Keratinocyte (primary cell): ENCODE measurements around the gene LPIN1. TPM values are rescaled to one million over a fixed set of nuclear protein-coding genes. Genes with fewer than 3 reads are reported as not detected.

ENCODE experiments used
- DNase-seq: peaks from one replicate; pipeline ENCODE4 v3.0.0-alpha.2; 2011; ENCODE audit warnings: low read depth, missing footprints, low spot score
- FAIRE-seq: peaks from 2 replicates; lab custom pipeline; 2011; peaks lifted over from hg19 to GRCh38; lab: Jason Lieb, UNC
- H2AFZ ChIP-seq: 2 replicates; pipeline ENCODE4 v1.6.0; 2012; ENCODE audit warnings: low read length, control low read depth, inconsistent platforms; ENCODE audit not compliant: control insufficient read depth
- H3K27ac ChIP-seq: 2 replicates; pipeline ENCODE4 v1.5.1; 2011; ENCODE audit warnings: low read length; ENCODE audit not compliant: control insufficient read depth, insufficient read depth
- H3K27me3 ChIP-seq: 3 replicates; pipeline ENCODE4 v1.6.0; 2011; ENCODE audit warnings: low read length; ENCODE audit not compliant: control insufficient read depth, insufficient read depth; ENCODE audit errors: extremely low read depth
- H3K36me3 ChIP-seq, 2 experiments: 2 replicates in 1 of 2; 3 replicates in 1 of 2; pipeline ENCODE4 v1.5.1; 2011; ENCODE audit warnings: low read length in 2 of 2, mild to moderate bottlenecking in 1 of 2; ENCODE audit not compliant: control insufficient read depth in 2 of 2, insufficient read depth in 2 of 2; ENCODE audit errors: extremely low read depth in 1 of 2
- H3K4me1 ChIP-seq: 3 replicates; pipeline ENCODE4 v1.5.1; 2011; ENCODE audit warnings: low read length; ENCODE audit not compliant: control insufficient read depth, insufficient read depth; ENCODE audit errors: extremely low read depth
- H3K4me2 ChIP-seq: 3 replicates; pipeline ENCODE4 v1.6.0; 2011; ENCODE audit warnings: low read depth, low read length; ENCODE audit not compliant: control insufficient read depth, insufficient read depth; ENCODE audit errors: extremely low read depth
- H3K4me3 ChIP-seq, 3 experiments: fragments of 200-600 bp in 1 of 3; sonication (generic) in 1 of 3; 2 replicates in 2 of 3; 3 replicates in 1 of 3; pipeline ENCODE4 v1.5.1; 2011 to 2016; ENCODE audit warnings: low read length in 3 of 3, mild to moderate bottlenecking in 3 of 3, control low read depth in 2 of 3, inconsistent platforms in 1 of 3, low read depth in 1 of 3, mixed read lengths in 1 of 3, mixed run types in 1 of 3, moderate library complexity in 1 of 3; ENCODE audit not compliant: control insufficient read depth in 2 of 3, insufficient read depth in 2 of 3; ENCODE audit errors: extremely low read depth in 1 of 3
- H3K79me2 ChIP-seq: 2 replicates; pipeline ENCODE4 v1.6.0; 2012; ENCODE audit warnings: low read length; ENCODE audit not compliant: control insufficient read depth, insufficient read depth
- H3K9ac ChIP-seq: 3 replicates; pipeline ENCODE4 v1.6.0; 2011; ENCODE audit warnings: low read length; ENCODE audit not compliant: control insufficient read depth, insufficient read depth; ENCODE audit errors: extremely low read depth
- H3K9me1 ChIP-seq: 3 replicates; pipeline ENCODE4 v1.6.0; 2011; ENCODE audit warnings: low read length; ENCODE audit not compliant: control insufficient read depth, insufficient read depth; ENCODE audit errors: extremely low read depth
- H3K9me3 ChIP-seq: 2 replicates; pipeline ENCODE4 v1.5.1; 2012; ENCODE audit warnings: low read depth, low read length; ENCODE audit not compliant: control insufficient read depth
- H4K20me1 ChIP-seq: 3 replicates; pipeline ENCODE4 v1.6.0; 2011; ENCODE audit warnings: low read length; ENCODE audit not compliant: control insufficient read depth, insufficient read depth; ENCODE audit errors: extremely low read depth
- EZH2 ChIP-seq: IDR thresholded peaks from one replicate; pipeline ENCODE4 v1.6.1; 2012; ENCODE audit warnings: inconsistent platforms, mild to moderate bottlenecking, low read length, moderate library complexity
- dilution Hi-C: fragments of 300-500 bp; cut with MboI; formaldehyde crosslinking; loops from one replicate; pipeline ENCODE4 v1.7.0; 2020; ENCODE audit warnings: low sequenced_read_pairs; ENCODE audit not compliant: extremely low pct_ligation_motif_present
- polyA plus RNA-seq, 5 experiments: library from polyadenylated mRNA; depleted of rRNA in 3 of 5; stranded (reverse) in 3 of 5; stranded (forward) in 1 of 5; unstranded in 1 of 5; fragments of >200 nt; gene quantifications; 1 replicate in 1 of 5; 2 replicates in 3 of 5; 3 replicates in 1 of 5; pipeline versions ENCODE4 v1.2.1 to v1.2.3, GENCODE V29; 2011 to 2012; ENCODE audit warnings: missing spikeins in 2 of 5, low read depth in 1 of 5, low replicate concordance in 1 of 5
- TF ChIP-seq, protein P1 (sequence below), 3 experiments: IDR thresholded peaks in 1 of 3; conservative IDR thresholded peaks in 1 of 3; optimal IDR thresholded peaks in 1 of 3; 2 replicates in 2 of 3; 3 replicates in 1 of 3; pipeline versions ENCODE3 to v1.5.1; 2011; ENCODE audit warnings: low read length in 3 of 3, mild to moderate bottlenecking in 3 of 3, moderate library complexity in 2 of 3, control low read depth in 1 of 3, inconsistent platforms in 1 of 3; ENCODE audit not compliant: insufficient read depth in 2 of 3; ENCODE audit errors: extremely low read depth in 1 of 3

Gene LPIN1
- polyA plus RNA-seq, 1 donor (not counting 4 experiments of a cell fraction or from before 2014, with no cell fraction given) = 79.6 TPM

DNA sequence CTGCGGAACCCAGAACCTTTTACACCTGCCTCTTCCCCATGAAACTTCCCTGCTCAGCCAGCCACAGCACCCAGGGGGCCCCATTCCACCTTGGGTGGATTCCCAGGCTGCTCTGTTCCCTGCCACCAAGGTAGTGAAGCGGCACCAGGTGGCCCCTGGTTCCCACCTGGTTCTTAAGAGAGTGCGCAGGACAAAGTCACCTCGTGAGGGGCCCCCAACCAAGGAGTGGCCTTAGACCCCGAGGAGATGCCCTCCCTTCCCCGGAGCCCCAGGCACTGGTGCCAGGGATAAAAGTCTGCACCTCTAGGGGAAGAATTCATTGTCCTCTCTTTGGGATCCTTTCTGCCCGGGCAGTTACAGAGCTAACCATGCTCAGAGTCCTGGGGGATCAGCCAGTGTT, 3.1 kb upstream of the LPIN1 start:
- Histone ChIP-seq H3K27ac (peak overlapping the region; percentile 7), H3K4me2 (no peak overlapping the region), H3K27me3 (no peaks in the 10 kb centered on the region), H3K9me1 (no peaks in the 10 kb centered on the region), H3K36me3 (no peaks in the 10 kb centered on the region), H3K9me3 (no peaks in the 10 kb centered on the region), H3K4me1 (peaks cover 44% of the 10 kb centered on the region), H2AFZ (no peak overlapping the region), H3K79me2 (peaks cover 18% of the 10 kb centered on the region), H4K20me1 (peaks cover 4% of the 10 kb centered on the region), H3K9ac (no peak overlapping the region), H3K4me3 (no peak overlapping the region)
- FAIRE-seq (no peak), DNase-seq (no peak)
- dilution Hi-C loops = no loop called here
- TF ChIP-seq, protein P1, sequence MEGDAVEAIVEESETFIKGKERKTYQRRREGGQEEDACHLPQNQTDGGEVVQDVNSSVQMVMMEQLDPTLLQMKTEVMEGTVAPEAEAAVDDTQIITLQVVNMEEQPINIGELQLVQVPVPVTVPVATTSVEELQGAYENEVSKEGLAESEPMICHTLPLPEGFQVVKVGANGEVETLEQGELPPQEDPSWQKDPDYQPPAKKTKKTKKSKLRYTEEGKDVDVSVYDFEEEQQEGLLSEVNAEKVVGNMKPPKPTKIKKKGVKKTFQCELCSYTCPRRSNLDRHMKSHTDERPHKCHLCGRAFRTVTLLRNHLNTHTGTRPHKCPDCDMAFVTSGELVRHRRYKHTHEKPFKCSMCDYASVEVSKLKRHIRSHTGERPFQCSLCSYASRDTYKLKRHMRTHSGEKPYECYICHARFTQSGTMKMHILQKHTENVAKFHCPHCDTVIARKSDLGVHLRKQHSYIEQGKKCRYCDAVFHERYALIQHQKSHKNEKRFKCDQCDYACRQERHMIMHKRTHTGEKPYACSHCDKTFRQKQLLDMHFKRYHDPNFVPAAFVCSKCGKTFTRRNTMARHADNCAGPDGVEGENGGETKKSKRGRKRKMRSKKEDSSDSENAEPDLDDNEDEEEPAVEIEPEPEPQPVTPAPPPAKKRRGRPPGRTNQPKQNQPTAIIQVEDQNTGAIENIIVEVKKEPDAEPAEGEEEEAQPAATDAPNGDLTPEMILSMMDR (optimal IDR thresholded peaks at IDR 0.05 in 1 of 3, IDR thresholded peaks at IDR 0.05 in 1 of 3, conservative IDR thresholded peaks at IDR 0.05 in 1 of 3; ENCODE audit: extremely low read depth in 1 of 3, insufficient read depth in 2 of 3, low read length in 3 of 3) = no peak
- TF ChIP-seq EZH2 = no peak

DNA sequence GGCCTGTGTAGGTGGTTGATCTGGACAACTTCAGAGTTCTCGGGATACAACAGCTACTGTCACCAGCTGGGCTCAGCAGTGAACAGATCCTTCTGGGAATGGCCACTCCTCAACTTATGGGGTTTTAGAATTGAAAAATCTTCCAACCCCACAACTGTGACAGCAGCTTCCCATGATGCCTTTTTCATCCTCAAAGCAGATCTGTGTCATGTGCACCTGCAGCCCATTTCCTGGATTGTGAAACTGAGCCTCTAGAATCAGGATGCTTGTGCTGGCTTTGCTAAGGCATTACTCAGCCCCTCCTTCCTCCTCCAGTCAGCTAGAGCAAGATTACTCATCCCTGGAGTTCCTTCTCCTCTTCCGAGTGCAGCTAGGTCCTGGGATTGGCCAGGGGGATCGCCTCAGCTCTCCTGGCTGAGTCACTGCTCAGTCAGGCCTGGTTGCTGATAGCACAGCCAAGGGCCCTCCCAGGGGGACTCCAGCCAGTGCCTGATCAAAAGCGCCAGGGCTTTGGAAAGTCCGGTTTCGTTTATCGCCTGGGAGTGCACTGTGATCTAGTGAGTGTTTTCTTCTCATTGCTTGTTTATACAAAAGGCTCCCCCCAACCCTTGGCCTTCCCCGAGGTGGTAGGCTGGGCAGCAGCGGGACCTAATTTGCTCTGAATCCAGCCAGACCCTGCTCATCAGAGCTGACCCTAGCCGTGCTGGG, 2.4 kb upstream of the LPIN1 start:
- peak overlapping the region in 2 of 3 experiments; percentile 43 to 58 for H3K4me3 ChIP-seq
- FAIRE-seq (peak; percentile 98), DNase-seq (peak; percentile 97)
- H3K9me1 ChIP-seq = no peaks in the 10 kb centered on the region
- H3K9ac ChIP-seq = peak overlapping the region; percentile 71
- H2AFZ ChIP-seq = peak overlapping the region; percentile 67
- no peaks in the 10 kb centered on the region for H3K36me3 ChIP-seq
- H3K4me2 ChIP-seq = peak overlapping the region; percentile 93
- dilution Hi-C loops = no loop called here
- H3K4me1 ChIP-seq = peaks cover 50% of the 10 kb centered on the region
- peak overlapping the region; percentile 83 for H3K27ac ChIP-seq
- no peaks in the 10 kb centered on the region for H3K27me3 ChIP-seq
- TF ChIP-seq EZH2 = no peak
- TF ChIP-seq, protein P1 (optimal IDR thresholded peaks at IDR 0.05 in 1 of 3, IDR thresholded peaks at IDR 0.05 in 1 of 3, conservative IDR thresholded peaks at IDR 0.05 in 1 of 3; ENCODE audit: extremely low read depth in 1 of 3, insufficient read depth in 2 of 3, low read length in 3 of 3) = no peak
- H3K9me3 ChIP-seq = no peaks in the 10 kb centered on the region
- peaks cover 8% of the 10 kb centered on the region for H4K20me1 ChIP-seq
- peaks cover 24% of the 10 kb centered on the region for H3K79me2 ChIP-seq
